ENCODE measurements around the gene COLEC12.

Gene COLEC12

DNA sequence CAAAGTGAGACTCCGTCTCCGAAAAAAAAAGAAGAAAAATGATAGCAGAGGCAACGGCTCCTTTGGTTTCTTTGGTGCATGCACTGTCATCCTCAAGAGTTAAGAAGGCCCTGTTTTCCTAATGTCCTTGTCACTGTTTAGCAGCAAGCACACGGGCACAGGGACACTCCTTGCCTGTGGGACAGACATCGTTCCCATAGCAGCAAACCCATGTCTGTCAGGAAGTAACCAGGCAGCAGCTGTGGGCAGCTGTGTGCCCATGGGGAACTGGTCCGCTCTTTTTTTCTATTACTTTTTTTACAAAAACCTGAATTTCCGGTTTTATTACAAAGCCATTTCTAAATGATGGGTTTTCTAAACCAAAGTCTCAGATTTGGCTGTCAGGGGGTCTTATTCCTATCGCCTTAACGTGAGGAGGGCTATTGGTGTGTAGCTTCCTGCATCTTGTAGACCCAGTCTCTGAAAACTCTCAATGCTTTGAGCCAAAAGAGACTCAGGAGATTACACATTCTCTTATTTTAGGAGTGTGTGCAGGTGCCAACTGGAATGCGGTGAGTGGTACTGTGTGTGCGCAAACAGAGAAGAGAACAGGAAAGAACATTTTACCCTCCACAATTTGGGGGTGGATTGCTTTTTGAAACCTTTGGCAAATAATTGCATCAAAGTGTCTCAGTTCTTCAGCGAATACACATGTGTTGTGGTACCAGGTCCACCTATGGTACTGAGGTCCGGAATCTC is 109.6 kb downstream of the COLEC12 start:
- TF ChIP-seq JUND (IDR thresholded peaks at IDR 0.05; ENCODE audit: low read depth), result no peak
- no peak for DNase-seq (ENCODE audit: low read depth in 1 of 2, low spot score in 1 of 2)
- in situ Hi-C loops (cut with HindIII; ENCODE audit: low pct_unique_long_range_greater_than_20kb, low sequenced_read_pairs), result no loop called here

DNA sequence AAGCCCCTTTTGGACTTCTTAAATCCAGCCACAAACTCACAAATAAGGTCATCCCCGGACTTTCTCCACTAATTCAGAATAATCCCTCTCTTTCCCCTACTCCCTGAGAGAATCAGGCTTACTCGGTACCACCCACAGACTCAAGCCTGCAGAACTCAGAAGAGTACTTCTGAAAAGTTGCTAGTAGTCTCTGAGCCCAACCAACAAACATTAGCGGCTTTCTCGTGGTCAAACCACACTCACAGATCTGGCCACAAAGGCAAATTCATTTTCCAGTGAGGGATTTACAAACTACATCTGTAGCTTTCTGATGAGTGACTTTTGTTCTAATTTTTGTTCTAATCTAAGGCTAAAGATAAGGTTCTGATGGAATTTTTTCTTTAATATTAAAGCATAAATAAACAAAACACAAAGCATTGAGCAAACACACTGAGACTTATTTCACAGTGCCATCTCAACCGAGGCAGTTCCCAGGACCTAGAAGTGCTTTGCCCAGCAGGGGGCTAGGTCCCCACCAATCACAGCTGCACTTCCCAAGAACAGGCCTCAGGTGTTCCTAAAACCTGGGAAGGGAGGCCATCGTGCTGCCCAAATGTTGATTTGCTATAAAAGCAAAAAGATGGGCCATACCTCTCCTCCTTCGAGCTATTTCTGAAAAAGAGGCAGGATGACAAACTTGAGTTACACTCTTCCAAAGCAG is 110.7 kb downstream of the COLEC12 start:
- no peak for DNase-seq (ENCODE audit: low read depth in 1 of 2, low spot score in 1 of 2)
- TF ChIP-seq JUND (IDR thresholded peaks at IDR 0.05; ENCODE audit: low read depth), result no peak
- in situ Hi-C loops (cut with HindIII; ENCODE audit: low pct_unique_long_range_greater_than_20kb, low sequenced_read_pairs), result no loop called here

- in situ Hi-C loops (cut with HindIII; ENCODE audit: low pct_unique_long_range_greater_than_20kb, low sequenced_read_pairs), result no loop called here
- DNase-seq (ENCODE audit: low read depth in 1 of 2, low spot score in 1 of 2), result no peak
- no peak for TF ChIP-seq JUND (IDR thresholded peaks at IDR 0.05; ENCODE audit: low read depth)
Measured at GRCh38 chr18:388200-388599, 112.3 kb downstream of the COLEC12 start.

DNA sequence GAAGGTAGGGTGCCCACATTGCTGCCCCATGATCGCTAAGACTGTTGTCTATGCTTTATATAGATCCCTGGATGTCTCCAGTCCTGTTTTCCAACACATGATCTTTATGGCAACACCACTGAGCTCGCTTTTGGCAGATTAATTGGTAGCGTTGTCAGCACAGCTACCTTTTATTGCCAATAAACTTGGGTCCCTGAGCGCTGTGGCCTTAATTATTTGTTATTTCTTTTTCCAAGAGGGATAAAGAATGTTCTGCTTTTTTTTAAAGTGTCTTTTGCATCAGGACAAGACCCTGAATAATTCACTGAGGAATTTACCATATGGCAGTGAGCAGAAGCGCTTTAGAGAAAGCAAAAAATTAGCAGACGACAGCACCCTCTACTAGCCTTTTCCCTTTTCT is 113.5 kb downstream of the COLEC12 start:
- in situ Hi-C loops (cut with HindIII; ENCODE audit: low pct_unique_long_range_greater_than_20kb, low sequenced_read_pairs), result no loop called here
- DNase-seq (ENCODE audit: low read depth in 1 of 2, low spot score in 1 of 2), result no peak
- TF ChIP-seq JUND (IDR thresholded peaks at IDR 0.05; ENCODE audit: low read depth), result no peak

GRCh38 chr18:384897-385296 is 115.6 kb downstream of the COLEC12 start:
- no peak for TF ChIP-seq JUND (IDR thresholded peaks at IDR 0.05; ENCODE audit: low read depth)
- in situ Hi-C loops (cut with HindIII; ENCODE audit: low pct_unique_long_range_greater_than_20kb, low sequenced_read_pairs), result no loop called here
- no peak for DNase-seq (ENCODE audit: low read depth in 1 of 2, low spot score in 1 of 2)

DNA sequence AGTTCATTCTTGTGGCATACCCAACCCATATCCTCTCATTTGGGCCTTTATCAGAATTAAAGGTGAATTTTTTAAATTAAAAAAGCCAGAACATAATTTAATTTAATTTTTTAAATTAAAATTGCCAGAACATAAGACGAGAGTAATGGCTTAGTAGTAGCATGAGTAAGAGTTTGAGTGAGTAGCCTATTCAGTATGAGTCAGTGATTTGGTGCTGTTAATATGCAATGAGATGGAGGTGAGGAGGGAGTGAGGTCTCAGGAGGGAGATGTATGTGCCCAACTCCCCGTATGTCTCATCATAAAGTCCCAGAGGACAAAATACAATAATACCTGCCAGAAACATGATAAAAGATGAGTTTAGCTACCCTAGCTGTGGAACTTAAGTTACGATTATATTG is 117.4 kb downstream of the COLEC12 start:
- in situ Hi-C loops (cut with HindIII; ENCODE audit: low pct_unique_long_range_greater_than_20kb, low sequenced_read_pairs), result no loop called here
- no peak for DNase-seq (ENCODE audit: low read depth in 1 of 2, low spot score in 1 of 2)
- TF ChIP-seq JUND (IDR thresholded peaks at IDR 0.05; ENCODE audit: low read depth), result no peak

DNA sequence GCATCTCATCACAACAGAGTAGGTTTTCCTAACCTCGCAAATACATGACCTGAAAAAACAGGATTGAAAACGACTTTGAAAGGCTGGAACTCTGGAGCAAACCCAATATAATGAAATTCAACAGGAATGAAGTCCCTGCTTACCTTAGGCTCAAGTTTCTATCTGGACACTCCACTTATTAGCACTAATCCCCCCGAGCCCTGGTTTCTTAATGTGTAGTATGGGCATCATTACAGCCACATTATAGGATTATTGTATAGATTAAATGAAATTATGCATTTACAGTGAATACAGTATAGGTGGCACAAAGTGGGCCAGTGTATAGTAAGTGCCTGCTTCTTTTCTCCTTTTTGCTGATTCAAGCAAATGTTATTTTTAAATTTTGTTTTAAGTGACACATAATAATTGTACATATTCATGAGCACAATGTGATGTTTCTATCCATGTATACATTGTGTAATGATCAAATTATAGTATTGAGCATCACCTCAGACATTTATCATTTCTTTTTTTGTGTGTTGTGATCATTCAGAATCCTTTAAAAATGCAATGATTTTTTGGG is 118.0 kb downstream of the COLEC12 start:
- in situ Hi-C loops (cut with HindIII; ENCODE audit: low pct_unique_long_range_greater_than_20kb, low sequenced_read_pairs), result no loop called here
- DNase-seq (ENCODE audit: low read depth in 1 of 2, low spot score in 1 of 2), result no peak
- TF ChIP-seq JUND (IDR thresholded peaks at IDR 0.05; ENCODE audit: low read depth), result no peak

GRCh38 chr18:379681-380330 is 120.7 kb downstream of the COLEC12 start:
- TF ChIP-seq JUND (IDR thresholded peaks at IDR 0.05; ENCODE audit: low read depth), result no peak
- DNase-seq (ENCODE audit: low read depth in 1 of 2, low spot score in 1 of 2), result no peak
- in situ Hi-C loops (cut with HindIII; ENCODE audit: low pct_unique_long_range_greater_than_20kb, low sequenced_read_pairs), result no loop called here

DNA sequence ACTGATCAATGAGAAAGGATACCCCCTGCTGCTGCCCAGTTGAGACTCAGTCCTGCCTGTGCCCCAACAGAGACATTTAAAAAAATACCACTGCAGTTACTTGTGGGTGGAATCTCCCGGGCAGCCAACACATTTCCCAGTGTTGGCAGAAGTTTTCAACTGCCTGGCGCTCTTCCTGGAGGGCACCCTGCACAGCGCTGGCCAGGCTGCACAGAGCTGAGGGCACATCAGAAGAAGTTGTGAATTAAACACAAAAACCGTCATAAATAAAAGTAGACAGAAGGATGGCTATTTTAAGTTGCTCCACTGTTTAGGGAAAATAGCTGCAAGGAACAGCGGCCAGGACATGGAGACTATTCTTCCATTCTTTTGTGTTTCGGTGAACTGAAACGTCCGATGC is 122.4 kb downstream of the COLEC12 start:
- in situ Hi-C loops (cut with HindIII; ENCODE audit: low pct_unique_long_range_greater_than_20kb, low sequenced_read_pairs), result no loop called here
- no peak for TF ChIP-seq JUND (IDR thresholded peaks at IDR 0.05; ENCODE audit: low read depth)

GRCh38 chr18:377088-377487 is 123.4 kb downstream of the COLEC12 start:
- in situ Hi-C loops (cut with HindIII; ENCODE audit: low pct_unique_long_range_greater_than_20kb, low sequenced_read_pairs), result no loop called here
- DNase-seq (ENCODE audit: low read depth in 1 of 2, low spot score in 1 of 2), result no peak
- no peak for TF ChIP-seq JUND (IDR thresholded peaks at IDR 0.05; ENCODE audit: low read depth)

More for the DNA sequence above, 122.4 kb downstream of the COLEC12 start:
- DNase-seq (ENCODE audit: low read depth in 1 of 2, low spot score in 1 of 2), result no peak

DNA sequence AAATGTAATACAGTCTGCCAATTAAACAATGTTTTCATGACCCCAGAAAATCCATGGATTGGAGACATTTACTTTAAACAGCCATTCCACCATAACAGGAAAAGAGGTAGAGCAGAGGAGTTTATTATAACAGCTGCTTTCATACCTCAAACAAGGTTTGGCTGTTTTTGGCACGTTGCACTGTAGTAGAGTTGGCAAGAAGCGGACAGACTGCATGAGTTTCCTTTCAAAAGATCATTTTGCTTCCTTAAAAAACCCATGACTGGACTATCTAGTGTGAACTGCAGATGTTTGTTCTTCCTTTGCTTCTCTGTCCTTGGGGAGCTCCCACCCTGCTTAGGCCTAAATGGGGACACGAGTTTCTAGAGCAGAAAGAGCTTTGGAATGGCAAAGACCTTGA is 124.2 kb downstream of the COLEC12 start:
- no peak for TF ChIP-seq JUND (IDR thresholded peaks at IDR 0.05; ENCODE audit: low read depth)
- DNase-seq (ENCODE audit: low read depth in 1 of 2, low spot score in 1 of 2), result no peak
- in situ Hi-C loops (cut with HindIII; ENCODE audit: low pct_unique_long_range_greater_than_20kb, low sequenced_read_pairs), result no loop called here

DNA sequence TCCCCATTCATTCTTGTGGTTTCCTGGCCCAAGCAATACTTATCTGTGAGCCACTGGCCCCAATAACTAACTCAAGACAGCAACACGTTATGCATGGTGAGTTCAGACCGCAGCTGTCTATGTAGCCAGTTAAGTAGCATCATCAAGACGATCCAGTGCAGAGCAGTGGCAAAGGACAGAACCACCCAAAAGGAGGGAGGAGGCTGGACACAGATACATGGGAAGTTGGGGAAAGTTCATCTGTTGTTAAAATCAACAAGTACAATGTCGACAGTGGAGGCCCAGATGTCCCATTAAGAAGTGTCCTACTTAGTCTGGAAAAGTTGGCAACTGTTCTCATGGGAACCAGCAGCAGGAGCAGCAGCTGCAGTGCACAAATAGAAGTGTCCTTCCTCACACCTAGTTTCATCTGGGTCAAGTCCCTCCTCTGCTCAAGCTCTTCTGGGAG is 125.8 kb downstream of the COLEC12 start:
- TF ChIP-seq JUND (IDR thresholded peaks at IDR 0.05; ENCODE audit: low read depth), result no peak
- no peak for DNase-seq (ENCODE audit: low read depth in 1 of 2, low spot score in 1 of 2)
- in situ Hi-C loops (cut with HindIII; ENCODE audit: low pct_unique_long_range_greater_than_20kb, low sequenced_read_pairs), result no loop called here

DNA sequence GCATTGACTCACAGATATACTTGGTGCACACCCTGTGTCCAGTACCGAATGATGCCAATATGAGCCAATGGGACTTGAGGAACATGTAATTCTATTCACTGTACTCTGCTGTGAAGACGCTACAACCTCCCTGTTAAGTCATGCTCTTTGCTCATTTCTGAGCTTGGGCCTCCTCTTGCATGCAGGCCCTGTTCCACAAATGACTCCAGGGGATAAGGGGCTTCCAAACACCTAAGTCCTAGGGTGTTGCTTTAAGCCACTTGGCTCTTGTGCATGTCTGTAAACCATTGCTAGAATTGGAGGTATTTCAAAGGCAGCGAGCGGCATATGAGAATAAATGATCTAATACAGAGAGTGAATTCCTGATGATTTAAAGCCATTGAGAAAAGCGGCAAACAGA is 126.7 kb downstream of the COLEC12 start:
- DNase-seq (ENCODE audit: low read depth in 1 of 2, low spot score in 1 of 2), result no peak
- no peak for TF ChIP-seq JUND (IDR thresholded peaks at IDR 0.05; ENCODE audit: low read depth)
- in situ Hi-C loops (cut with HindIII; ENCODE audit: low pct_unique_long_range_greater_than_20kb, low sequenced_read_pairs), result no loop called here

All from T47D (cell line).